ENCODE measurements around the gene OVOL3.

OVOL3 gene

DNA sequence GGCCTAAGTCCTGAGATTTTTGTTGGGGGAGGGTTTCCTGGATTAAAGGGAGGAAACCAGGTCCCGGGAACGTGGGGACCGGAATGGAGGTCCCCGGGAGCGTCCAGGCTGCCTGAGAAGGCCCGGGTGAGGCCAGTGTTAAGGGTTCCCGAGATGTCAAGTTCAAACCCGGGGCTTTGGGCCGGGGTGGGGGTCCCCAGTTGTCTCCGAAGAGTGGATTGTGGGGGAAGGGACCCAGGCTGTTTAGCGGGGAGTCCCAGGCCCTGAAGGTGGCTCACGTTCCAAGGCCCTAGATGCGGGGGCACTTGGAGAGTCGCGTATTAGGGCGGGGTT is 41.0 kb downstream of the OVOL3 start:
- FAIRE-seq (no peak), DNase-seq (ENCODE audit: insufficient read length, low spot score) (no peak)
- TF ChIP-seq POLR2A (IDR thresholded peaks at IDR 0.05; ENCODE audit: low read depth, low read length) (no peak), PAX5 (IDR thresholded peaks at IDR 0.05; ENCODE audit: insufficient read depth, low read length, severe bottlenecking) (no peak), TAF1 (IDR thresholded peaks at IDR 0.05; ENCODE audit: low read depth, low read length) (no peak), POLR2AphosphoS5 (IDR thresholded peaks at IDR 0.05; ENCODE audit: low read depth, low read length) (no peak), POU2F2 (IDR thresholded peaks at IDR 0.05; ENCODE audit: low read depth, low read length) (no peak), SPI1 (IDR thresholded peaks at IDR 0.05; ENCODE audit: low read depth, low read length) (no peak)

DNA sequence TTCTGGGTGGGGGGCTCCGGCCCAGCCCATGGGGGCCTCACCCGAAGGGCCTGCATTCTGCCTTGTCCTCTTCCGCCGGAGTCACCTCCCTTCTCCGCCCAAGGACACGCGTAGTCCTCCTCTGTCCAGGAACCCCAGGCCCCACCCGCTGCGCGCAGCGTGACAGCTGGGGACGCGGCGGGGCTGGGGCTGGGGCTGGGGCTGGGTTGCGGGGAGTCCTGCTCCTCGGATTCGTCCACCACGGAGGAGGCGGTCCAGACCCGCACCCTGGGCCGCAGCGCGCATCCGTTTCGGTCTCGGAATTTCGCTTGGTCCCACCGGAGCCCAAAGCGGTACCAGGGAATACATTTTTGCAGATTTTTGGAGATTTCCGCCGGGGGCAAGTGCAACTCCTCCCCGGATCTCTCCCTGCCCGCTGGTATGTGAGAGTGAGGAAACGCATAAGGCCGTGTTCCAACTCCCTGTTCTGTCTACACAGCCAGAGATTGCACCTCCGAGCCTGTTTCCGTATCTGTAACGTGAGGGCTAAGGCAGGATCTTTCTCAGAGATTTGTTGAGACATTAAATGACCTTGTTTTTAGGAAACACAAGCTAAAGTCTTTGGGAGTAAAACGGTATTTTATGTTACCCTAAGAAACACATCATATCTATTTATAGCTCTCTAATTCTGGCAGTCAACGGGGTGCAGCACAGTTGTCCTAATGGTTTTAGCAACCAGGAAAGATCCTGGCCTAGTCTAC is 41.6 kb downstream of the OVOL3 start, which contains the start of gene COX7A1:
Gene COX7A1, minus strand, starts transcription at position 96 of the 740 bp plus-strand sequence. Its CDS starts 40 bp downstream, at position 56.
- DNase-seq (ENCODE audit: insufficient read length, low spot score) (no peak), FAIRE-seq (no peak)
- TF ChIP-seq POLR2AphosphoS5 (IDR thresholded peaks at IDR 0.05; ENCODE audit: low read depth, low read length) (no peak), POU2F2 (IDR thresholded peaks at IDR 0.05; ENCODE audit: low read depth, low read length) (no peak), PAX5 (IDR thresholded peaks at IDR 0.05; ENCODE audit: insufficient read depth, low read length, severe bottlenecking) (no peak), TAF1 (IDR thresholded peaks at IDR 0.05; ENCODE audit: low read depth, low read length) (no peak), SPI1 (IDR thresholded peaks at IDR 0.05; ENCODE audit: low read depth, low read length) (no peak), POLR2A (IDR thresholded peaks at IDR 0.05; ENCODE audit: low read depth, low read length) (no peak)

DNA sequence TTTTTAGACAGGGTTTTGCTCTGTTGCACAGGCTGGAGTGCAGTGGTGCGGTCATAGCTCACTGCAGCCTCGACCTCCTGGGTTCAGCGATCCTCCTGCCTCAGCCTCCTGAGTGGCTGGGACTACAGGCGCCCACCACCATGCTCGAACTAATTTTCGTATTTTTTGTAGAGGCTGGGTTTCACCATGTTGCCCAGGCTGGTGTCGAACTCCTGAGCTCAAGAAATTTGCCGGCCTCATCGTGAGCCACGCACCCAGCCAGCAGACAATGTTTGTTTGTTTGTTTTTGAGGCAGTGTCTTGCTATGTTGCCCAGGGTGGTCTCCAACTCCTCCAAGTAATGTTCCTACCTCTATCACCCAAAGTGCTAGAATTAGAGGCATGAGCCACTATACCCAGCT is 42.2 kb downstream of the OVOL3 start:
- FAIRE-seq: no peak

DNA sequence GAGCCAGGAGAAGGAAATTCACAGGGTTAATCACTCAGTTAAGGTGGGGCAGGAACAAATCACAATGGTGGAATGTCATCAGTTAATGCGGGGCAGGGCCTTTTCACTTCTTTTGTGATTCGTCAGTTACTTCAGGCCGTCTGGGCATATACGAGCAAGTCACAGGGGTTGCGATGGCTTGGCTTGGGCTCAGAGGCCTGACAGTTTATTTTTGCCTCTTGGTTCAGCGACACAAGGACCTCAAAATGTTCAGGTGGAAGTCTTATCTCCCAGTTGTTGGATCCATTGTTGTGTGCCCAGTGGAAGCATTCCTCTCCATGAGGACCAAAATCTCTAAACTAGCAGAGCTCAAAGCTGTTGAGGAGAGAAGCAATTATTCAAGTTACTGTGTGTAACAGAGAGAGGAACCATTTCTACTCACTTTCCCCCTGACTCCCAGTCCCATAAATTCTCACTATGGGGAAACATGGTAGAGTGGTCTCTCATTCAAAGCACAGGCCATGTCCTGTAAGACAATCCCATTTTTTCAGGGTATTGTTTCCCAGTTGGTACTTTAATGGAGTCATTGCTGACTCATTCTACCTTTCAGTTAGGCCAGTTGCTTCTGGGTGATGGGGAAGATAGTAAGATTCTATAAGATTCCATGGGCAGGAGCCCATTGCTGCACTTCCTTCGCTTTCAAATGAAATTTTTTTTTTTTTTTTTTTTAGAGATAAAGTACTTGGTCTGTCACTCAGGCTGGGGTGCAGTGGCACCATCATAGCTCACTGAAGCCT is 50.1 kb downstream of the OVOL3 start:
- TF ChIP-seq POU2F2 (IDR thresholded peaks at IDR 0.05; ENCODE audit: low read depth, low read length): no peak
- no peak for TF ChIP-seq TAF1 (IDR thresholded peaks at IDR 0.05; ENCODE audit: low read depth, low read length)
- no peak for TF ChIP-seq POLR2AphosphoS5 (IDR thresholded peaks at IDR 0.05; ENCODE audit: low read depth, low read length)
- TF ChIP-seq PAX5 (IDR thresholded peaks at IDR 0.05; ENCODE audit: insufficient read depth, low read length, severe bottlenecking): no peak
- TF ChIP-seq POLR2A (IDR thresholded peaks at IDR 0.05; ENCODE audit: low read depth, low read length): no peak
- TF ChIP-seq SPI1 (IDR thresholded peaks at IDR 0.05; ENCODE audit: low read depth, low read length): no peak
- FAIRE-seq: no peak
- DNase-seq (ENCODE audit: insufficient read length, low spot score): no peak

More for the DNA sequence above, 42.2 kb downstream of the OVOL3 start:
- no peak for DNase-seq (ENCODE audit: insufficient read length, low spot score)
- no peak for TF ChIP-seq TAF1 (IDR thresholded peaks at IDR 0.05; ENCODE audit: low read depth, low read length)
- no peak for TF ChIP-seq PAX5 (IDR thresholded peaks at IDR 0.05; ENCODE audit: insufficient read depth, low read length, severe bottlenecking)
- no peak for TF ChIP-seq SPI1 (IDR thresholded peaks at IDR 0.05; ENCODE audit: low read depth, low read length)

Data from GM12891 (cell line).